ENCODE results near the gene VMO1.
"Not testable (repeated sequence)": the region's sequence is repeated elsewhere in the genome, so short reads cannot be mapped to it uniquely, and the experiment has no call there.

Gene VMO1, protein sequence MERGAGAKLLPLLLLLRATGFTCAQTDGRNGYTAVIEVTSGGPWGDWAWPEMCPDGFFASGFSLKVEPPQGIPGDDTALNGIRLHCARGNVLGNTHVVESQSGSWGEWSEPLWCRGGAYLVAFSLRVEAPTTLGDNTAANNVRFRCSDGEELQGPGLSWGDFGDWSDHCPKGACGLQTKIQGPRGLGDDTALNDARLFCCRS

DNA sequence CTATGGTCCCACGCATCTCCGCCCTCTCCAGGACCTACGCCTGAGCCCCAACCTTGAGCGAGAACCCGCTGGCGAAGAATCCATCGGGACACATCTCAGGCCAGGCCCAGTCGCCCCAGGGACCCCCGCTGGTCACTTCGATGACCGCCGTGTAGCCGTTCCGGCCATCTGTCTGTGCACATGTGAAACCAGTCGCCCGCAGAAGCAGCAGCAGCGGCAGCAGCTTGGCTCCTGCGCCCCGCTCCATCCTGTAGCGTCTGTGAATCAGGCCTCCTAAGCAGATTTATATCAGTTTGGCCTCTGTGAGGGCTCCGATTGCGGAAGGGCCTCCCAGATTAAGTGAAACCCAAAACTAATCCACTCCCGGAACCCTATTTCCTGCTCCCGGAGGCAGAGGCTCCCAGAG, at the start of gene VMO1:
Gene VMO1 (minus strand): TSS at position 259 of the 406 bp plus-strand sequence. CDS start 12 bp downstream, at position 247.
- no peak for DNase-seq

DNA sequence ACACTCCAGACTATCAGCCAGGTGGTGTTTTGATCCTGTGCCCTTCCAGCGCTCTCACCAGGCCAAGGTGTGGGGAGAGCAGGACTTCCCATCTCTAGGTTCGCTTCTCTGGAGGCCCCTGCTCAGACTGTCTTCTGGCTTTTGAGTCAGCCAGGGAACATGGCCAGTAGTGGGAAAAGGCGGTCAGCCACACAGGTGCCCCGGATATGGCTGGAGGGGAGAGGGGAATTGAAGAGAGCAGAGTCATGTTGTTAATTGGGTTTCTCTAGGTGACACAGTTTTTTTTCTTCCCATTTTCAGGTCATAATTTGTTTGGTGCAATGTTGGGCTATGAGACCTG, 48.5 kb upstream of the VMO1 start:
- DNase-seq: no peak

DNA sequence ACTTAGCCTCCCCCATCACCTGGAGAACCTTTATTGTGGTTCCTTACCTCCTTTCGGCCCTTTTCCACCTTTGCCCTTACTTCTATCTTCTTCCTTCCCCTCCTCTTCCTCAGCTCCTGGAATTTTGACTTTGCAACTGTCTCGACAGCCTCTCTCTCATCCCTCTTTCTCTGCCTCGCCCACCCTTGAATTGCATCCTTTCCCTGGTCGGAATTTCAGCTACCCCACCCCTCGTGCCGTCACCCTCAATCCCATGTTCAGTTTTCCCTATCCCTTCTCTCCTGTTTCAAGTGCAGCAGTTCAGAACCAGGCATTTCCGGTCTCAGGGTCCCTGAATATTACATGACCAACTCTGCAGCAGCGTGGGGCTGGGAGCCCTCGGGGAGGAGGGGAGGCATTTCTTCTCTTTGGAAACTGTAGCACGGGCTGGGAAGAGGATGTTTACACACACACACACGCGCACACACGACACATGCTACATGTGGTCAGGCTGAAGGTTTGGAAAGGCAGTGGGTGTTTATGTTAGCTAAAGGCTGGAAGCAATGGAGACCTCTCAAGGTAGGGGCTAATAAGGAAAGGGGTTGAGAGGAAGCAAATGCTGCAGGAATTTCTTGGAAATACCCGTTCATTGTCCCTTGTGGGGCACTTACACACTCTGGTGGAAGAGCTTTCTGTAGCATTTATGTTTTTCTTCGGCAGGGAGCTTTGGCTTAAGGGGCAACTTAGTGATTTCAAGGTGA, 47.9 kb upstream of the VMO1 start:
- peak; percentile 24 for DNase-seq

DNA sequence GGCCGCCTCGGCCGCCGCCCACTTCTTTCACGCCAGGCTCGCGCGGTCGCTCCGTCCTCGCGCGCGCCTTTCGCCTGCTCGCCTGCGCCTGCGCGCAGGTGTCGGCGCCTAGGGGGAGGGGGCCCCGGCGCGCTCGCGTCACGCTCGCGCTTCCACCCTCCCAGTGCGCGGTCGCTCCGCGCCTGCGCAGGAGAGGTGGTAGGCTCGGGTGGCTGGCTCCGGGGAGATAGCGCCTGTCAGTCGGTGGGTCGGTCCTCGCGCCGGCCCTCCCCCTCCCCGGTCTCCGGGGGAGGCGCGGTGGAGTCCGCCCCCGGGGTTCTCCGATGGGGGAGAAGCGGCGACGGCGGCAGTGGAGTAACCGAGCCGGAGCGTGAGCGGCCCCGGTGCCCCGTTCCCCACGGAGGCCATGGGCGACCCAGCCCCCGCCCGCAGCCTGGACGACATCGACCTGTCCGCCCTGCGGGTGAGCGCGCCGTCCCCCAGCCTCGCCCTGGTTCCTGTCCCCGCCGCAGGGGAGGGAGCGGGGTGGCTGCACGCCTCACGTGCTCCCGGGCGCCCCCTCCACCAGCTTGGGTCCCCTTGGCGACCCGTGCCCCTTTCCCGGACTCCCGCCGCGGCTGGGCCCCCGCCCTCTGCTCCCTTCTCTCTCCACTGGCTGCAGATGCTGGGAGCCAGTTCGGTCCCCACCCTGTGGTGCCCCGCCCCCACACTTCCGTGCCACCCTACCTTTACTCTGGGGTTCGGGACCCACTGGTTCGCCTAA, 47.2 kb upstream of the VMO1 start, which contains the start of gene MINK1:
Gene MINK1 (plus strand): TSS at position 163 of the 763 bp plus-strand sequence. CDS start 244 bp downstream, at position 407.
- peak; percentile 90 for DNase-seq

GRCh38 chr17:4832829-4833177, 46.6 kb upstream of the VMO1 start:
- not testable (repeated sequence) for DNase-seq

GRCh38 chr17:4827399-4827798, 41.2 kb upstream of the VMO1 start:
- DNase-seq: no peak

DNA sequence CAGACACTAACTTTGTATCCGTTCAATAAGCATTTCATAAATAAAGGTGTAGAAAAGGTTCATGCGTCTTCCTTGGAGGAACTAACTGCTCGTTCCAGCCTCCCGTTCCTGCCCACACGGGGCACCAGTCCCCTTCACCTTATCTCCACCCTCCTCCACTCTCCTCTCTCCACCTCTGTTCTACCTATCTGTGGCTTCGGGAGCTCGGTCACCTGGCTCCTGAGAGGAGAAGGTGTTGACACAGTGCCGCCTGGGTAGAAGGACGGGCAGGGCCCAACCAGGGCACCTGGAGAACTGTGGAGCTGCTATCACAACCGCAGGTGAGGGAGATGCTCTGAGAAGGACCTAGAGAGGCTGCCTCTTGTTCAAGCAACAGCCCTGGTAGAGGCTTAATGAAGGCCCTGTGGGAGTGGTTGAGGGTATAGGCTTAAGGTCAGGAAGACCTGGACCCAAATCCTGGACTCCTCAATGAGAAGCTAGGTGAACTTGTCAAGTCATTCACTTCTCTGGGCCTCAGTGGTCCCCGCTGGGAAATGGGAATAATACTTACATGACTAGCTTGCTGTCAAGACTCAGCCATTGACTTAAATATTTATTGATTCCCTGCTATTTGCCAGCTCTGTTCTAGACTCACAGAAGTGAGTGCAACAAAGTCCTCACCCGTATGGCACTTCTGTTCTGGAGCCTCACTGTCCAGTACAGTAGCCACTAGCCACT, 37.4 kb upstream of the VMO1 start:
- DNase-seq: no peak

- no peak for DNase-seq
Measured at GRCh38 chr17:4822835-4823234, 36.7 kb upstream of the VMO1 start.

GRCh38 chr17:4818276-4818675, 32.1 kb upstream of the VMO1 start:
- DNase-seq: no peak

GRCh38 chr17:4816826-4817225, 30.7 kb upstream of the VMO1 start:
- no peak for DNase-seq

DNA sequence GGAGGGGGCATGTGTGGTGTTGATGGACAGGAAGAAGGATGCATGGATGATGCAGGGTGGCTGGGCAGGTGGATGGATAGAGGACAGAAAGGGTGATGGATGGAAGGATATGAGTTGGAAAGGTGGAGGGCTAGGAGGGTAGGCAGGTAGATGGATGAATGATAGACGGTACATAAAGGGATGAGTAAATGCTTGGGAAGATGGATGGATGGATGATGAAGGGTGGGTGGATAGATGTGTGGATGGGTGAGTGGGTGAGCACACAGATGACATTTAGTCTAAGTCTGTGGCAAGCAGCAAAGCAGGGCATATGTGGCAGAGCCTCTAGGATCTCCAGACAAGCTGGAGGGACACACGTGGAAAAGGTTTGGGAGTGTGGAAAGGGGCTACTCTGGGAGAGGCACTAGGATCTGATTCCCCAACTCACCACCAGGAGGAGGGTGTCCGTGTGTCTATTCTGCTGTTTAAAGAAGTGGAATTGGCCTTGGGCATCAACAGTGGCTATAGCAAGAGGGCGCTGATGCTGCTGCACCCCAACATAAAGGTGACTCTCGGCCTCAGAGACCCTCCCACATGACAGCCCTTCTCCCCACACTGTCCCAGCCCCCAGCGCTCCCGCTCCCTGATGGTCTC, 29.0 kb upstream of the VMO1 start:
- no peak for DNase-seq

- DNase-seq: no peak
Measured at GRCh38 chr17:4812690-4813089, 26.5 kb upstream of the VMO1 start.

- DNase-seq: no peak
Measured at GRCh38 chr17:4811471-4811870, 25.3 kb upstream of the VMO1 start.

DNA sequence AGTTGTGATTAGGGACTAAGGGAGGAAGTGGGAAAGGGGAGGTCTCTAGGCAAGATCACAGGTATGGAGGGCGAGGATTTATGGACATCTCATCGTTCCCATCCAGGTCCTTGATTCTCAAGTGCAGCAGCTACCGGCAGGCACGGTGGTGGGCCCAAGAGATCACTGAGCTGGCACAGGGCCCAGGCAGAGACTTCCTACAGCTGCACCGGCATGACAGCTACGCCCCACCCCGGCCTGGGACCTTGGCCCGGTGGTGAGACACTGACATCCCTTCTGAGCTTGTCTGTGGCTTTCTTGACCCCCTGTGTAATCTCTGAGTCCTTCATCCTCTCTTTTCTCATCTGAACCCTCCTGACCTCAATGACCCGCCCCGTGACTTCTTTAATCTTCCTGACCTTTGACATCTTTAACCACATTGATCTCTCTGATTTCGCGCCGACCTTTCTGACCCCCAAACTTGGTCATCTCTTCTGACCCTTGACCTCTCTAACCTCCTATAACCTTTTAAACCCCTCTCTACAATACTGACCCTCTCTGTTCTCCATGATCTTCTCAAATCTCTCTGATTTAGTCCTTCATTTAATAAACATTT, 24.6 kb upstream of the VMO1 start:
- no peak for DNase-seq

DNA sequence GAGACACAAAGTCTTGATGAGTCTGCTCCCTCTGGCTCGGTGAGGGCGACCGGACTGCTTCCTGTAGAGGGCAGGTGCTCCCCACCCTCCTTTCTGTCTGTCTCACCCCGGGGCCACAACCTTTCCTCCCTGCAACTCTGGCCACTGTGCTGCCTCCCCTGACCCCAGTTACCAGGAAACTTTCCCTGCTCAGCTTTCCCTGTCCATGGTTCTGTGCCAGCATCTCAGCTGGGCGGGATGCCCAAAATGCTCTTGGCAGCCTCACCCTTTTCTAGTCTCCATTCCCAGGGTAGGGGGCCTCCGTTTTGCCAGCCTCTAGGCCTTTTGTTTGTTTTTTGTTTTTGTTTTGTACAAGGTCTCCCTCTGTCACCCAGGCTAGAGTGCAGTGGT, 22.2 kb upstream of the VMO1 start:
- no peak for DNase-seq

DNA sequence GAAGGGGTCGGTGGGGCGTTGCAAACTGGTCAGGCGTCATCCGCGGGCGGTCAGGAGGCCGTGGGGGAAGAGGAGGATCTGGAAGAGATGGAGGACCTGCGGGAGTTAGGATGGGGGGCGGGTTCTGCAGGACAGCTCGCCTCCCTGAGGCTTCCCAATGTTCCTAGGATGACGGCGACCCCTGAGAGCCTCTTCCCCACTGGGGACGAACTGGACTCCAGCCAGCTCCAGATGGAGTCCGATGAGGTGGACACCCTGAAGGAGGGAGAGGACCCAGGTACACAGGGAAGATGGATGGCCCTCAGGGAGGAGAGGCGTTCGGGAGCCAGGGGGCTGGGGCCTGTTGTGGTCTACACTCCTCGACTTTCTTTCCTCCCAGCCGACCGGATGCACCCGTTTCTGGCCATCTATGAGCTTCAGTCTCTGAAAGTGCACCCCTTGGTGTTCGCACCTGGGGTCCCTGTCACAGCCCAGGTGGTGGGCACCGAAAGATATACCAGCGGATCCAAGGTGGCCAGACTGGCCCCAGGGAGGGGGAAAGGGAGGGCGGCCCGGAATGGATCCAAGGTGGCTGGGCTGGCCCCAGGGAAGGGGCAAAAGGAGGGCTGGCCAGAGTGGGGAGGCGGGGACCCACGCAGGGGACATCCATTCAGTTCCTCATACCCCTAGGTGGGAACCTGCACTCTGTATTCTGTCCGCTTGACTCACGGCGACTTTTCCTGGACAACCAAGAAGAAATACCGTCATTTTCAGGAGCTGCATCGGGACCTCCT, 21.6 kb upstream of the VMO1 start:
- no peak for DNase-seq

- peak; percentile 91 for DNase-seq
Measured at GRCh38 chr17:4806777-4807604, 20.8 kb upstream of the VMO1 start, which contains the start of gene PLD2. TSS of gene PLD2 (plus strand) at chr17:4807152. CDS start at chr17:4807773, 621 bp downstream.

DNA sequence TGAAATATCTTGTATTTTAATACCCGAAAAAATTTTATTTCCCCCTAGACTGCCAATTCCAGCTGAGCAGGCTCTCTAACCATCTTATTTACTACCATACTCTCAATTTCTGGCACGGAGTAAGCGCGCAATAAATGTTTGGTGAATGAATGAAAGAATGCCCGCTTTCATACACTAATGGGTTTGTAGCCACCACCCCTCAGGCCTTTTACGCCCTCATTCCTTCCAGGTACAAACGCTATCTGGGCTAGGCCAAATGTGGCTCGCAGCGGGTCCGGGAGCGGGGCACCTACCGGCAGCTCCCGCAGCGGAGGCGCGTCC, 20.3 kb upstream of the VMO1 start:
- peak; percentile 30 for DNase-seq

GRCh38 chr17:4802228-4802627, 16.1 kb upstream of the VMO1 start, which contains the start of gene C17orf114:
TSS of gene C17orf114 (minus strand) at chr17:4802328.
- no peak for DNase-seq

GRCh38 chr17:4800462-4801196, 14.5 kb upstream of the VMO1 start:
- no peak for DNase-seq

All from activated CD4-positive, alpha-beta T cell treated with anti-CD3 and anti-CD28 coated beads for 48 hours (primary cell).